HL-60 (cell line): ENCODE results near the gene FAM227B.

Experiments
- DNase-seq, 2 experiments: peaks; one replicate each; pipeline ENCODE4 v3.0.0-alpha.2; 2010 to 2020; ENCODE audit warnings: low read depth in 1 of 2, low spot score in 1 of 2
- H3K27ac ChIP-seq: fragments of 250-450 bp; sonication (Bioruptor Pico); replicated peaks from 2 replicates; pipeline ENCODE4 v1.5.1; 2020; ENCODE audit warnings: mild to moderate bottlenecking, moderate library complexity
- H3K27me3 ChIP-seq: fragments of 250-450 bp; sonication (Bioruptor Pico); 2 replicates; pipeline ENCODE4 v1.5.1; 2021; ENCODE audit warnings: mild to moderate bottlenecking, moderate library complexity; ENCODE audit not compliant: insufficient read depth, poor library complexity, severe bottlenecking
- H3K4me3 ChIP-seq: replicated peaks from 2 replicates; pipeline ENCODE4 v1.5.1; 2011; ENCODE audit warnings: mild to moderate bottlenecking, control low read depth, low read length; ENCODE audit not compliant: insufficient read depth
- CTCF ChIP-seq: IDR thresholded peaks from one replicate; pipeline ENCODE4 v1.5.1; 2011; ENCODE audit warnings: low read length, control low read depth, inconsistent platforms; ENCODE audit not compliant: insufficient read depth
- GABPA ChIP-seq: IDR thresholded peaks from 2 replicates; pipeline ENCODE4 v1.6.1; 2012; ENCODE audit warnings: low read depth
- POLR2AphosphoS5 ChIP-seq: IDR thresholded peaks from 2 replicates; pipeline ENCODE4 v1.6.1; 2012; ENCODE audit warnings: low read depth
- REST ChIP-seq: IDR thresholded peaks from 2 replicates; pipeline ENCODE4 v1.6.1; 2012; ENCODE audit warnings: low read depth; ENCODE audit not compliant: insufficient replicate concordance
- SPI1 ChIP-seq: IDR thresholded peaks from 2 replicates; pipeline ENCODE4 v1.6.1; 2012; ENCODE audit warnings: low read depth, mild to moderate bottlenecking, borderline replicate concordance

FAM227B gene

GRCh38 chr15:49286649-49287404, 333.8 kb downstream of the FAM227B start:
- no peak for TF ChIP-seq REST
- Histone ChIP-seq H3K27me3 (no peaks in the 10 kb centered on the region), H3K27ac (no peak overlapping the region), H3K4me3 (no peak overlapping the region)
- no peak for DNase-seq

GRCh38 chr15:49282366-49282765, 338.3 kb downstream of the FAM227B start:
- no peak overlapping the region for H3K4me3 ChIP-seq
- TF ChIP-seq REST: no peak
- no peak for TF ChIP-seq SPI1
- no peak for TF ChIP-seq GABPA
- no peak for TF ChIP-seq CTCF
- TF ChIP-seq POLR2AphosphoS5: no peak
- H3K27ac ChIP-seq: no peak overlapping the region
- H3K27me3 ChIP-seq: no peaks in the 10 kb centered on the region
- no peak for DNase-seq

GRCh38 chr15:49279521-49280456, 340.8 kb downstream of the FAM227B start:
- no peaks in the 10 kb centered on the region for H3K27me3 ChIP-seq
- TF ChIP-seq SPI1: no peak
- TF ChIP-seq CTCF: no peak
- no peak for TF ChIP-seq POLR2AphosphoS5
- no peak for TF ChIP-seq REST
- no peak for TF ChIP-seq GABPA
- no peak for DNase-seq
- no peak overlapping the region for H3K4me3 ChIP-seq
- no peak overlapping the region for H3K27ac ChIP-seq
